ENCODE measurements around the gene ZNF423.

GRCh38 chr16:49588729-49589384 lies 267.1 kb downstream of the ZNF423 start:
- TF ChIP-seq CTCF (IDR thresholded peaks at IDR 0.05; ENCODE audit: insufficient read depth, low read depth, low read length) (no peak), EZH2 (IDR thresholded peaks at IDR 0.05; ENCODE audit: insufficient read depth, low read length) (no peak)

Data from astrocyte (in vitro differentiated cells and primary cell).